Muscle of arm (tissue), 12 donors: ENCODE results near the gene ZBTB8A. TPM values are rescaled to one million over a fixed set of nuclear protein-coding genes. Genes with fewer than 3 reads are reported as not detected.

Experiments used
- DNase-seq: peaks from one replicate; pipeline ENCODE4 v3.0.0-alpha.2; 2013
- polyA plus RNA-seq, 12 donors: library from polyadenylated mRNA; unstranded; fragments of 120-200 nt; gene quantifications; one replicate each; pipeline ENCODE4 v1.2.1, GENCODE V29; 2013; ENCODE audit not compliant: insufficient read length in 12 of 12

Gene ZBTB8A
- polyA plus RNA-seq, 12 donors = 5.7 to 97.5 (median 10.9) TPM

DNA sequence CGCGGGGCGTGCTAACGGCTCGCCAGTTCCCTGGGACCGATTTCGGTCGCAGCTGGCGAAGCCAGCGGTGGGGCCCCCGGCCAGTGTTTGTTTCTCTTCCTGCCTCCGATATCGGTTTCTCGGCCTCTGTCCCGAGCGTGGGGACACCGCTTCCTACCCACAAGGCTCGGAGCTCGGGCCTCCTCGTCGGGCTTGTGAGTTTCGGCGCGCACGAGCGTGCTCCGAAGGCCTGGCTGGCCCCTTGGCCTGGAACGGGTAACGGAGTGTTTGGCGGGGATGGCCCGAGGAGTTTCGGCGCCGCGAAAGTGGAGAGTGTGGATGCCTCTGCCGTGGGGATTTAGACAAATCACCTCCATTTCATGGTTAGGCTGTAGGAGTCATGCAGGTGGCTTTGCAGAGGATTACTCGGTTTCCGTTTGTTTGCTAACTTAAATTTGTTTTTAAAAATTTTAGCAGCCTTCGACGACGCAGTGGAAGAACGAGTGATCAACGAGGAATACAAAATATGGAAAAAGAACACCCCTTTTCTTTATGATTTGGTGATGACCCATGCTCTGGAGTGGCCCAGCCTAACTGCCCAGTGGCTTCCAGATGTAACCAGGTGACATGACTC lies 112.3 kb downstream of the ZBTB8A start:
- no peak for DNase-seq

DNA sequence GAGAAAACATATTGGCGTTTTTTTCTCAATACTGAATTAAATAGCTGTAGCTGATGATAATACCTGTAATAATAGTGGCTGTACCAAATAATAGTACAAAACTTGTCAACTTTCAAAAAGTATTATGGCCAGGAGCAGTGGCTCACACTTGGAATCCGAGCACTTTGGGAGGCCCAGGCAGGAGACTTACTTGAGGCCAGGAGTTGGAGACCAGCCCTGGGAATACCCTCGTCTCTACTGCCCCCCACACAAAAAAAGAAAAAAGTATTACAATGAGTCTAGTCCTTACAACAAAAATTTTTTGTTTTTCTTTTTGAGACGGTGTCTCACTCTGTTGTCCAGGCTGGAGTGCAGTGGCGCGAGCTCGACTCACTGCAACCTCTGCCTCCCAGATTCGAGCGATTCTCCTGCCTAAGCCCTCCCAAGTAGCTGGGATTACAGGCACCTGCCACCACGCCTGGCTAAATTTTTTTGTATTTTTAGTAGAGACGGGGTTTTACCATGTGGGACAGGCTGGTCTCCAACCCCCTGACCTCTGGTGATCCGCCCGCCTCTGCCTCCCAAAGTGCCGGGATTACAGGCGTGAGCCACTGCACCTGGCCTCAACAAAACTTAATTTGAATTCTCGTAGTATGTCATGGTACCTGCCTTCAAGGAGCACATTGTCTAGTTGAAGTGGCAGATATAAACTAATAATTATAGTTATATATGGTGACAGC lies 113.2 kb downstream of the ZBTB8A start:
- DNase-seq = no peak

Other genes starting within 250 kb of the ZBTB8A start
- gene HDAC1, start 247.3 kb upstream of the ZBTB8A start, polyA plus RNA-seq = 10 to 100 TPM in 11 of 12 donors, not detected in 1; 34.9 to 80.1 (median 45.8) TPM
- 100 to 1,000 TPM in 11 of 12 donors, not detected in 1; 125 to 326 (median 152) TPM for gene MARCKSL1, start 203.2 kb upstream of the ZBTB8A start, polyA plus RNA-seq
- gene FAM229A, start 176.9 kb upstream of the ZBTB8A start, polyA plus RNA-seq = 10 to 100 TPM in 1 of 12 donors, 1 to 10 TPM in 9, not detected in 2; 3.2 to 11.1 (median 4.3) TPM
- 1 to 10 TPM in 10 of 12 donors, not detected in 2; 1.2 to 6.5 (median 2.9) TPM for gene TSSK3, start 176.9 kb upstream of the ZBTB8A start, polyA plus RNA-seq
- 10 to 100 TPM in 11 of 12 donors, not detected in 1; 33.3 to 46.7 (median 41.6) TPM for gene BSDC1, start 145.0 kb upstream of the ZBTB8A start, polyA plus RNA-seq
- gene ZBTB8B, start 74.4 kb upstream of the ZBTB8A start, polyA plus RNA-seq = under 1 TPM in 10 of 12 donors, not detected in 2; 0.07 to 0.25 (median 0.14) TPM
- 10 to 100 TPM in 11 of 12 donors, not detected in 1; 19.7 to 40.5 (median 27.5) TPM for gene ZBTB8OS, start 111.1 kb downstream of the ZBTB8A start, polyA plus RNA-seq
- 100 to 1,000 TPM in 11 of 12 donors, 10 to 100 TPM in 1; 79.0 to 208 (median 166) TPM for gene RBBP4, start 111.8 kb downstream of the ZBTB8A start, polyA plus RNA-seq
- gene SYNC, start 163.3 kb downstream of the ZBTB8A start, polyA plus RNA-seq = 10 to 100 TPM in 11 of 12 donors, not detected in 1; 19.0 to 54.9 (median 37.0) TPM